ENCODE results near the gene C1QTNF5. TPM values are rescaled to one million over a fixed set of nuclear protein-coding genes. Genes with fewer than 3 reads are reported as not detected.

C1QTNF5 gene
- total RNA-seq, 2 experiments from 2014 or later = not detected

DNA sequence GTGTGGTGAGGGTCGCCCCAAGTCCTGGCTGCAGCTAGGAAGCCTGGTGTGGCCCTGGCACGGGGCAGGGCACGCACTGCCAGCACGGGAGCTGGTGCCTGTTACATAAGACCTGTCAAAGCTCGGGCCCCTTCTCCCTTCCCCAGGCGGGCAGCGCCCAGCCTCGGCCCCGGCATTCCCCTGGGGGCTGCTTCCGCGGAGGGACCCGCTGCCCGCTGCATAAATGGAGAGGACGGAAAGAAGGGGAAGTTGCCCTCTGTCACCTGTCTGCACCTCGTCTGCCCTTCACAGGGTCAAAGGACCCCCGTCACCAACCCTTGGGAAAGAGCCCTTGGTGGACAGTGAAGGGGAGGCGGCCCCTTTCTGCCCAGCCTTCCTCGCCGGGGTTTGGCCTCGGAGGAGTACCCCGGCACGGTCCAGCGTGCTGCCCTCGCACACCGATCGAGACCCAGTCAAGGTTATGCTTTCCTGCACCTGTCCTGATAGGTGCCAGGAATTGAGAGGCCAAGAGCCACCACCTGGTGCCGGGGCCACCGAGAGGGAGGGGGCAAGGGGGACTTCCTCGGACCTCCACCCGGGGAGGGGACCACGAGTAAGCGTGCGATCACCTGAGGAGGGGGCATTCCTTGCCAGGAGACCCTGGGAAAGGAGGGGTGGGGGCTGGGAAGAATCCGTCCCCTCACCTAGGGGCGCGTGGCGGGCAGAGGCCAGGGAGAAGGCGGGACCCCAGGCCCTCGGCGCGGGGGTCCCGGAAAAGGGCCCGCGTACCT, 22.6 kb upstream of the C1QTNF5 start:
- ChIA-PET POLR2A (interaction anchor here (1.5 to 4.5 kb wide), 2 partner anchors 12 to 29 kb away, joined by 4 to 26 read pairs; partner anchors contain the start of gene RNF26), CTCF (ENCODE audit: unreplicated experiment) (interaction anchor here (0.6 to 0.7 kb wide), 2 partner anchors 60 to 191 kb away, joined by 3 to 6 read pairs; no protein-coding TSS in a partner anchor)
- intact Hi-C loops (cut with micrococcal nuclease; ENCODE audit: unreplicated experiment) = loop anchor here (5.0 kb wide), 1 partner anchor 121 kb away; no protein-coding TSS in a partner anchor
- Histone ChIP-seq H4K20me1 (ENCODE audit: insufficient read depth, low read length) (no peaks in the 10 kb centered on the region), H3K4me3 (ENCODE audit: low read depth, low read length, poor library complexity, severe bottlenecking) (peak overlapping the region; percentile 78), H3K36me3 (ENCODE audit: insufficient read depth, low read length) (peaks cover 13% of the 10 kb centered on the region), H3K9me3 (ENCODE audit: low read length) (no peaks in the 10 kb centered on the region), H3K9me2 (ENCODE audit: insufficient read depth, low read length) (no peaks in the 10 kb centered on the region), H3K4me2 (ENCODE audit: low read length) (peak overlapping the region; percentile 92), H3K27ac (ENCODE audit: low read depth, low read length, poor library complexity, severe bottlenecking) (peak overlapping the region; percentile 83), H3K4me1 (ENCODE audit: insufficient read depth, low read length, poor library complexity, severe bottlenecking) (peaks cover 83% of the 10 kb centered on the region), H3K79me2 (ENCODE audit: insufficient read depth, low read depth, low read length) (peaks cover 27% of the 10 kb centered on the region), H2AFZ (ENCODE audit: low read length) (no peak overlapping the region)
- TF ChIP-seq EZH2phosphoT487 (IDR thresholded peaks at IDR 0.05; ENCODE audit: borderline replicate concordance, low read depth, low read length) = no peak
- BruUV-seq (replicated peaks) = no TSS peak
- no peak for DNase-seq (ENCODE audit: low spot score)

DNA sequence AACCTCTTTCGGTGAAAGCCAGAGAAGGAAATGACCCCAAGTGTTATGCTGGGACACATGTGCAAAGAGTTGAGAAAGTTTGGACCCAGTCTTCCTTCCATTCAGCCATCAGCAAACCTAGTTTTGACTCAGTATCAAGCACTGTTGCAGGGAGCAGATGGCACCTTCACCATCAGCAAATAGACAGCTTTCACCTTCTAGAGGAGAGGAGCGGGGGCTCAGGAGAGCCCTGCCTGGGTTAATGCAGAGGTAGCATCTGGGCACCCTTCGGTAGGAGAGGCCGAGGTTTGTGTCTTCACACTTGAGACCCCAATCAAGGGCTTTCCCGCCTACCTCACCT, 22.0 kb upstream of the C1QTNF5 start:
- ChIA-PET CTCF (ENCODE audit: unreplicated experiment) (interaction anchor here (0.7 to 2.0 kb wide), 3 partner anchors 8 to 60 kb away, joined by 3 to 7 read pairs (median 4); partner anchors contain the start of gene USP2), POLR2A (interaction anchor here (1.1 to 4.5 kb wide), 3 partner anchors 12 to 256 kb away, joined by 3 to 26 read pairs (median 4); partner anchors contain the start of genes C2CD2L and RNF26)
- no peaks in the 10 kb centered on the region for H3K9me3 ChIP-seq (ENCODE audit: low read length)
- H2AFZ ChIP-seq (ENCODE audit: low read length) = no peak overlapping the region
- intact Hi-C loops (cut with micrococcal nuclease; ENCODE audit: unreplicated experiment) = loop anchor here (5.0 kb wide), 1 partner anchor 120 kb away; no protein-coding TSS in a partner anchor
- peak overlapping the region; percentile 83 for H3K27ac ChIP-seq (ENCODE audit: low read depth, low read length, poor library complexity, severe bottlenecking)
- H3K4me3 ChIP-seq (ENCODE audit: low read depth, low read length, poor library complexity, severe bottlenecking) = peak overlapping the region; percentile 78
- no peak for TF ChIP-seq EZH2phosphoT487 (IDR thresholded peaks at IDR 0.05; ENCODE audit: borderline replicate concordance, low read depth, low read length)
- peak; percentile 55 for DNase-seq (ENCODE audit: low spot score)
- H3K4me1 ChIP-seq (ENCODE audit: insufficient read depth, low read length, poor library complexity, severe bottlenecking) = peaks cover 82% of the 10 kb centered on the region
- no TSS peak for BruUV-seq (replicated peaks)
- no peaks in the 10 kb centered on the region for H4K20me1 ChIP-seq (ENCODE audit: insufficient read depth, low read length)
- H3K4me2 ChIP-seq (ENCODE audit: low read length) = peak overlapping the region; percentile 92
- peaks cover 19% of the 10 kb centered on the region for H3K36me3 ChIP-seq (ENCODE audit: insufficient read depth, low read length)
- peaks cover 27% of the 10 kb centered on the region for H3K79me2 ChIP-seq (ENCODE audit: insufficient read depth, low read depth, low read length)
- no peaks in the 10 kb centered on the region for H3K9me2 ChIP-seq (ENCODE audit: insufficient read depth, low read length)

- H3K27ac ChIP-seq (ENCODE audit: low read depth, low read length, poor library complexity, severe bottlenecking) = peak overlapping the region; percentile 83
- H3K4me2 ChIP-seq (ENCODE audit: low read length) = peak overlapping the region; percentile 92
- intact Hi-C loops (cut with micrococcal nuclease; ENCODE audit: unreplicated experiment) = loop anchor here (5.0 kb wide), 1 partner anchor 120 kb away; no protein-coding TSS in a partner anchor
- peaks cover 27% of the 10 kb centered on the region for H3K79me2 ChIP-seq (ENCODE audit: insufficient read depth, low read depth, low read length)
- TF ChIP-seq, protein P1, sequence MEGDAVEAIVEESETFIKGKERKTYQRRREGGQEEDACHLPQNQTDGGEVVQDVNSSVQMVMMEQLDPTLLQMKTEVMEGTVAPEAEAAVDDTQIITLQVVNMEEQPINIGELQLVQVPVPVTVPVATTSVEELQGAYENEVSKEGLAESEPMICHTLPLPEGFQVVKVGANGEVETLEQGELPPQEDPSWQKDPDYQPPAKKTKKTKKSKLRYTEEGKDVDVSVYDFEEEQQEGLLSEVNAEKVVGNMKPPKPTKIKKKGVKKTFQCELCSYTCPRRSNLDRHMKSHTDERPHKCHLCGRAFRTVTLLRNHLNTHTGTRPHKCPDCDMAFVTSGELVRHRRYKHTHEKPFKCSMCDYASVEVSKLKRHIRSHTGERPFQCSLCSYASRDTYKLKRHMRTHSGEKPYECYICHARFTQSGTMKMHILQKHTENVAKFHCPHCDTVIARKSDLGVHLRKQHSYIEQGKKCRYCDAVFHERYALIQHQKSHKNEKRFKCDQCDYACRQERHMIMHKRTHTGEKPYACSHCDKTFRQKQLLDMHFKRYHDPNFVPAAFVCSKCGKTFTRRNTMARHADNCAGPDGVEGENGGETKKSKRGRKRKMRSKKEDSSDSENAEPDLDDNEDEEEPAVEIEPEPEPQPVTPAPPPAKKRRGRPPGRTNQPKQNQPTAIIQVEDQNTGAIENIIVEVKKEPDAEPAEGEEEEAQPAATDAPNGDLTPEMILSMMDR (conservative IDR thresholded peaks at IDR 0.05; ENCODE audit: low read length) = no peak
- no peak for TF ChIP-seq EZH2phosphoT487 (IDR thresholded peaks at IDR 0.05; ENCODE audit: borderline replicate concordance, low read depth, low read length)
- H3K4me1 ChIP-seq (ENCODE audit: insufficient read depth, low read length, poor library complexity, severe bottlenecking) = peaks cover 82% of the 10 kb centered on the region
- POLR2A ChIA-PET = interaction anchor here (0.7 to 4.5 kb wide), 7 partner anchors 13 to 277 kb away, joined by 3 to 26 read pairs (median 4); partner anchors contain the start of genes C2CD2L, HMBS and RNF26
- no peaks in the 10 kb centered on the region for H3K9me3 ChIP-seq (ENCODE audit: low read length)
- peaks cover 24% of the 10 kb centered on the region for H3K36me3 ChIP-seq (ENCODE audit: insufficient read depth, low read length)
- no peaks in the 10 kb centered on the region for H4K20me1 ChIP-seq (ENCODE audit: insufficient read depth, low read length)
- no peaks in the 10 kb centered on the region for H3K9me2 ChIP-seq (ENCODE audit: insufficient read depth, low read length)
- DNase-seq (ENCODE audit: low spot score) = peak; percentile 32
- CTCF ChIA-PET (ENCODE audit: unreplicated experiment) = interaction anchor here (0.7 to 2.0 kb wide), 5 partner anchors 9 to 59 kb away, joined by 3 to 8 read pairs (median 7); partner anchors contain the start of gene USP2
- H2AFZ ChIP-seq (ENCODE audit: low read length) = no peak overlapping the region
- H3K4me3 ChIP-seq (ENCODE audit: low read depth, low read length, poor library complexity, severe bottlenecking) = peak overlapping the region; percentile 78
- BruUV-seq (replicated peaks) = TSS peak; percentile 60
Observed at GRCh38 chr11:119361941-119362725, 21.4 kb upstream of the C1QTNF5 start.
